ENCODE measurements around the gene STOM. TPM values are rescaled to one million over a fixed set of nuclear protein-coding genes. Genes with fewer than 3 reads are reported as not detected.

STOM gene
- polyA plus RNA-seq, 3 donors, result 80.2 to 87.5 (median 81.9) TPM

- DNase-seq (ENCODE audit: extremely low read depth in 1 of 11, low read depth in 9 of 11, low spot score in 4 of 11), result no peak
Observed at GRCh38 chr9:121313458-121314152, 56.4 kb downstream of the STOM start.

- DNase-seq (ENCODE audit: extremely low read depth in 1 of 11, low read depth in 9 of 11, low spot score in 4 of 11), result no peak
Observed at GRCh38 chr9:121312169-121312568, 57.9 kb downstream of the STOM start.

GRCh38 chr9:121310571-121310970, 59.5 kb downstream of the STOM start:
- DNase-seq (ENCODE audit: extremely low read depth in 1 of 11, low read depth in 9 of 11, low spot score in 4 of 11), result no peak

GRCh38 chr9:121309833-121310425, 60.1 kb downstream of the STOM start:
- no peak for DNase-seq (ENCODE audit: extremely low read depth in 1 of 11, low read depth in 9 of 11, low spot score in 4 of 11)

GRCh38 chr9:121309171-121309570, 60.9 kb downstream of the STOM start:
- DNase-seq (ENCODE audit: extremely low read depth in 1 of 11, low read depth in 9 of 11, low spot score in 4 of 11), result no peak

GRCh38 chr9:121308765-121309164, 61.3 kb downstream of the STOM start:
- DNase-seq (ENCODE audit: extremely low read depth in 1 of 11, low read depth in 9 of 11, low spot score in 4 of 11), result no peak

GRCh38 chr9:121307976-121308375, 62.1 kb downstream of the STOM start:
- DNase-seq (ENCODE audit: extremely low read depth in 1 of 11, low read depth in 9 of 11, low spot score in 4 of 11), result no peak

GRCh38 chr9:121305269-121305994, 64.6 kb downstream of the STOM start:
- no peak for DNase-seq (ENCODE audit: extremely low read depth in 1 of 11, low read depth in 9 of 11, low spot score in 4 of 11)

GRCh38 chr9:121304707-121305106, 65.3 kb downstream of the STOM start:
- DNase-seq (ENCODE audit: extremely low read depth in 1 of 11, low read depth in 9 of 11, low spot score in 4 of 11), result no peak

- DNase-seq (ENCODE audit: extremely low read depth in 1 of 11, low read depth in 9 of 11, low spot score in 4 of 11), result no peak
Observed at GRCh38 chr9:121303456-121304451, 66.3 kb downstream of the STOM start.

- DNase-seq (ENCODE audit: extremely low read depth in 1 of 11, low read depth in 9 of 11, low spot score in 4 of 11), result no peak
Observed at GRCh38 chr9:121302786-121303185, 67.3 kb downstream of the STOM start.

- DNase-seq (ENCODE audit: extremely low read depth in 1 of 11, low read depth in 9 of 11, low spot score in 4 of 11), result no peak
Observed at GRCh38 chr9:121302341-121302740, 67.7 kb downstream of the STOM start.

GRCh38 chr9:121301881-121302286, 68.2 kb downstream of the STOM start:
- no peak for DNase-seq (ENCODE audit: extremely low read depth in 1 of 11, low read depth in 9 of 11, low spot score in 4 of 11)

GRCh38 chr9:121300283-121301119, 69.5 kb downstream of the STOM start:
- no peak for DNase-seq (ENCODE audit: extremely low read depth in 1 of 11, low read depth in 9 of 11, low spot score in 4 of 11)

- DNase-seq (ENCODE audit: extremely low read depth in 1 of 11, low read depth in 9 of 11, low spot score in 4 of 11), result no peak
Observed at GRCh38 chr9:121299467-121300282, 70.4 kb downstream of the STOM start.

- peak in 2 of 11 donors; percentile 41 to 43 for DNase-seq (ENCODE audit: extremely low read depth in 1 of 11, low read depth in 9 of 11, low spot score in 4 of 11)
Observed at GRCh38 chr9:121298689-121299466, 71.2 kb downstream of the STOM start.
